ENCODE results near the gene SLC25A1.
"Not testable (repeated sequence)": the region's sequence is repeated elsewhere in the genome, so short reads cannot be mapped to it uniquely, and the experiment has no call there.

The SLC25A1 gene

DNA sequence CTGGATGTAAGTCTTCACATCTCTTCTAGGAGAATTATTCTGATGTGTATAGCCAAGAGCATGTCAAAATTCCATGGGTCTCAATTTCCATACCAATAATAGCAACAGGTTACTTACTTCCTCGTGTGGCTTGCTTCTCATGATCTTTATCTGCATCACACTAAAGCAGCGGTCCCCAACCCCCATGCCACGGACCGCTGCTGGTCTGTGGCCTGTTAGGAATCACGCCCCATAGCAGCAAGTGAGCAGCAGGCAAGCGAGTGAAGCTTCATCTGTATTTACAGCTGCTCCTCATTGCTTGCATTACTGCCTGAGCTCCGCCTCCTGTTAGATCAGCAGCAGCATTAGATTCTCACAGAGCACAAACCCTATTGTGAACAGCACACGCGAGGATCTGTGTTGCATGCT lies 28.9 kb upstream of the SLC25A1 start:
- in situ Hi-C loops (cut with MboI; ENCODE audit: low sequenced_read_pairs): no loop called here

DNA sequence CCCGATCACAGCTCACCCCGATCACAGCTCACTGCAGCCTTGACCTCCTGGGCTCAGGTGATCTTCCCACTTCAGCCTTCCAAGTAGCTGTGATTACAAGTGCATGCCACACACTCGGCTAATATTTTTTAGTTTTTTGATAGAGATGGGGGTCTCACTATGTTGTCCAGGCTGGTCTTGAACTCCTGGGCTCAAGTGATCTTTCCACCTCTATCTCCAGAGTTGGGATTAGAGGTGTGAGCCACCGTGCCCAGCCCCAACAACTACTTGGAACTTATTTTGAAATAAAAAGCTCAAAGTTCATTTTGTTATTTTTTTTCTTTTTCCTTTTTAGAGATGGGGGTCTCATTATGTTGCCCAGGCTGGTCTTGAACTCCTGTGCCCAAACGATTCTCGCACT lies 27.8 kb upstream of the SLC25A1 start:
- in situ Hi-C loops (cut with MboI; ENCODE audit: low sequenced_read_pairs): no loop called here

DNA sequence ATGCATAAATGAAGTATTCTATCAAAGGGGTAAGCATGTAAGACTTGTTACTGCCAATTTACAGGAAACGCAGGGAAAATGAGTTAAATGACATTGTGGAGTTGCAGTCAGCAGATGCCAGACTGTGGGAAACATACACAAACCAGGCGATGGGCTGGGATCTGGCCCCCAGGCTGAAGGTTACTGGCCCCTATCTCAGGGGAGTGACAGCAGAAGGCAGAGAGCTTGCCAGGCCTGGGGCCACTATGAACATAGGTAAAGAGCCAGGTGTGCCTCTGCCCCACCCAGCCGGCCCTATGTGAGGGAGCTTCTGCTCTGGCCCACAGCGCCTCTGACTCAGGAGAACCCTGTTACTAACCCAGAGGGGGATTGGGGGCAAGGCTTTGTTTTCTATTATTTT lies 26.1 kb upstream of the SLC25A1 start:
- in situ Hi-C loops (cut with MboI; ENCODE audit: low sequenced_read_pairs): no loop called here

DNA sequence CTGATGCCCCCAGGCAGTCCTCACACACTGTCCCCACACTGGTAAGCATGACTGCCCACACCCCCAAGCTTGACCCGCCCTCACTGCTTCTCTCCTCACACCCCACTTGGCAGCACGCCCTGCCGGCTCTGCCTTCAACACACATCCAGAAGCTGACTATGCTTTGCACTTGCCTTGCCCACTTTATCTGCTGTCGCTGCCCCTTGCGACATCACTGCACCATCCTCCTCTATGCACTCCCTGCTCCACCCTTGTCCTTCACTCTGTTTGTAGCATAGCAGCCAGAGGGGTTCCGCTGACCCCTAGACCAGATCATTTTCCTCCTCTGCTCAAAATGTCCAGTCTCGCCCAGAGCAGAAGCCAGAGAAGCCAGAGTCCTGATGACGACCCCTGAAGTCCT lies 25.3 kb upstream of the SLC25A1 start:
- in situ Hi-C loops (cut with MboI; ENCODE audit: low sequenced_read_pairs): no loop called here

DNA sequence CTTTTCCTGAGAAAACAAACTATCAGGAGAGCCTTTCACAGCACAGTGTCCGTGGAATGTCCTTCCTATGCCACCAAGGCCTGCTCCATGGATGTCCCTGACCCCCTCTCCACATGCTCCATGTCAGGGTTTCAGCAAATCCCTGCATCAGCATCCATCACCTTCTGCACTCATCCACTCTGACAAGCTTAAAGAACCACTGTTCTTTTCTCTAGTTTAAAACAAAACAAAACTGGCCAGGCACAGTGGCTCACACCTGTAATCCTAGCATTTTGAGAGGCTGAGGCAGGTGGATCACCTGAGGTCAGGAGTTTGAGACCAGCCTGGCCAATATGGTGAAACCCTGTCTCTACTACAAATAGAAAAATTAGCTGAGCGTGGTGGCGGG lies 24.3 kb upstream of the SLC25A1 start:
- in situ Hi-C loops (cut with MboI; ENCODE audit: low sequenced_read_pairs): not testable (repeated sequence)

DNA sequence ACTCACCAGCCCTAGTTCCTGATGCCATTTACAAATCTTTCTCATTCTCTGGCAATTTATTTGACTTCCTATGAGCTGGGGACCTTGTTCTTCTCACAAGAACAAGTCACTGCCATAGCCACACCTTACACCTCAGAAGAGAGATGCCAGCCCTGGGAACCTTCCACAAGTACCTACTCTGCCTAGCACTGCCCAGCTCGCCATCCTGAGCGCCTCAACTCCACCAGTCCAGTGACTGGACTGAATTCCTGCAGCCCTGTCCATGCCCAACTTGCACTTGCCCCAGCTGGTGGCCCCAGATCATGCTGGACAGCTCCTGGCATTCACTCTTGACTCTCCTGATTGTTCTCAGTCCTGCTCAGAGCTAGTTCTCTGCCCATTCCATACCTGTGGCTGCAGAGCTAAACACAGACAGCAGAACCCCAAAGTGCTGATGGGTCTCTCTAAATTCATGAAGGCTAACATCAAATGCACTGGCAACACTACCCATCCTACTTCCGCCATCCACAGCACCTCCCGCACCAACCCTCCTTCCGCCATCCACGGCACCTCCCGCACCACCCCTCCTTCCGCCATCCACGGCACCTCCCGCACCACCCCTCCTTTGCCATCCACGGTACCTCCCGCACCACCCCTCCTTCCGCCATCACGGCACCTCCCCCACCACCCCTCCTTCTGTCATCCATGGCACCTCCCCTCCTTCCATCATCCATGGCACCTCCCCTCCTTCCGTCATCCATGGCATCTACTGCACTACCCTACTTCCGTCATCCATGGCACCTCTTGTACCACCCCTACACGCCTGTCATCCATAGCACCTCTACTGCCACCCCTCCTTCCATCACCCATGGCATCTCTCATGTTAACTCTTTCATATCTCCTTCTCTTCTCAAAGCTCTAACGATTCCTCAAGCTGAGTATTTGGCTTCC lies 23.6 kb upstream of the SLC25A1 start:
- in situ Hi-C loops (cut with MboI; ENCODE audit: low sequenced_read_pairs): no loop called here

DNA sequence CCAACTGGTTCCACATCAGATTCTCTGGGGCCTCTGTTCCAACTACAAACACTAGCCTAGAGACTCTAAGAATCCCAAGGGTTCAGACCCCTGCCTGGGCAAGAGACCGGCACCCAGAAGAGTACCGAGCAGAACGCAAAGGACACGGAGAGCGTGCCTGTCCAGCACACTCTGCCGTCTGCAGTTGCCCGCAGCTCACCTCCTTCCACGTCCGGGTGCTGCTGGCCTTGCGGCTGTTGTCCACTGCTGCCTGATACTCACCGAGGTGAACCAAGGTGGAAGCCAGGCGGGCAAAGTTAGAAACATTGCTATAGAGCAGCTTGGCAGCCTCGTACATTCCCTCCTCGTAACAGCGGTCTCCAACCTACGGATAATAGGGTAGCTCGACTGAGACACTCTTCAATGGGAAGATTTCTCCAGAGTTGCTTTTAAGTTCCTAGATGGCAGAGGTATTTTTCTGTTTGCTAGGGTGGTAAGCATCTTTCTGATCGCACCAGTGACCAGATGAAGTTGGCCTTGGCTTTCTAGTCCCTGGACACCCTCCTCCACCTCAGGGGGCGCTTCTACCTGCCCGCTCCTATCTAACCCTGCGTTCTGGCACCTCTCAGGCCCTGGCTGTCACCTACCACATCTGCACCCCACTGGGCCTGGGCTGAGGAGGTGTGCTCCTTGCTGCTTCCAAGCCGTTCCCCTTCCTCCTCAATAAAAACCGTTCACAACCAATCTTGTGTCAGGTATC lies 22.8 kb upstream of the SLC25A1 start:
- in situ Hi-C loops (cut with MboI; ENCODE audit: low sequenced_read_pairs): no loop called here

DNA sequence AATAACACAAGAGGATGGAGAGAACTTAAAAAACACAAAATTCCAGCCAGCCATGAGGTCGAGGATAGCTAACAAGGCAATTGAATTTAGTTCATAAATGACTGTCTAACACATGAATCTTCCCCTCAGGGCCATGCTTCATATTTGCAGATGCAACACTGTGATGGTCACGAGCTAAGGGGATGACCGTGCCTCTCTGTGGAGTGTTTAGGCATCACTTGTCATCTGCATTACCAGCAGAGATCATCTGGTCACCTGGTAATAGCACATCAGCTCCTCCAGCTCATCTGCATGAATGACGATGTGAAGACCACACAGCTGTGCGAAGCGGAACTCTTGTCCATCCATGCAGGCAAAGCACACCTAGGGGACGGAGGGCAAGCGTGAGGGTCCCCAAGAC lies 20.9 kb upstream of the SLC25A1 start:
- in situ Hi-C loops (cut with MboI; ENCODE audit: low sequenced_read_pairs): no loop called here

DNA sequence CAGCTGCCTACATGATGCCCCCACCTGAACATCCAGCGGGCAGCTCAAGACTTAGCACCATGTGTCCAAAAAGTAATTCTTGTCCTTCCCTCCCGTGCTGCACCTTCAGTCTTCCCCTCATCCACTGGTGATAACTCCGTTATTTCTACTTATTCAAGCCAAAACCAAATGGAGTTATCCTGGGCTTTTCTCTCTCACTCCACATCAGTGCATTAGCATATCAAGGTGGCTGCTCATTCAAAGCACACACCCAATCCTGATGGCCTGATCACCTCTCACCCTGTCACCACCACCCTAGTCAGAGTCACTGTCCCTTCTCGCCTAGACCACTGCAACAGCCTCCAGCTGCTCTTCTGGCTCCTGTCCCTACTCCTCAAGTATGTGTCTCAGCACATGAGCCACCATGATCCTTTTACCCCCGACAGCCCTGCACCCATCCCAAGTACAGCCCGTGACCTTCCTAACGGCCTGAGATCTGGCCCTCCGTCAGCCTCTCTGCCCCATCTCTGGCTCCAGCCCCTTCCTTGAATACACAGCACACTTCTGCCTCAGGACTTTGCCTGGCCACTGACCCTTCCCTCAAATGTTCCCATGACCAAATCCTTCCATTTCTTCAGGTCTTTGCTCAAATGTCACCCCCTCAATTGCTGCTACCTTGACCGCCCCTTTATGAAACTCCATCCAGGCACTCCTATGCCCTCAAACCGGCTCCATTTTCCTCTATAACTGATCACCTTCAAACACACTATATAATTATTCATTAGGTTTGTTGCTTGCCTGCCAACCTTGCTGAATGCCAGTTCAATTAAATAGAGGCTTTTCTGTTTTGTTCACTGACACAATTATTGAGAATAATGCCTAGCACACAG lies 19.7 kb upstream of the SLC25A1 start:
- in situ Hi-C loops (cut with MboI; ENCODE audit: low sequenced_read_pairs): no loop called here

DNA sequence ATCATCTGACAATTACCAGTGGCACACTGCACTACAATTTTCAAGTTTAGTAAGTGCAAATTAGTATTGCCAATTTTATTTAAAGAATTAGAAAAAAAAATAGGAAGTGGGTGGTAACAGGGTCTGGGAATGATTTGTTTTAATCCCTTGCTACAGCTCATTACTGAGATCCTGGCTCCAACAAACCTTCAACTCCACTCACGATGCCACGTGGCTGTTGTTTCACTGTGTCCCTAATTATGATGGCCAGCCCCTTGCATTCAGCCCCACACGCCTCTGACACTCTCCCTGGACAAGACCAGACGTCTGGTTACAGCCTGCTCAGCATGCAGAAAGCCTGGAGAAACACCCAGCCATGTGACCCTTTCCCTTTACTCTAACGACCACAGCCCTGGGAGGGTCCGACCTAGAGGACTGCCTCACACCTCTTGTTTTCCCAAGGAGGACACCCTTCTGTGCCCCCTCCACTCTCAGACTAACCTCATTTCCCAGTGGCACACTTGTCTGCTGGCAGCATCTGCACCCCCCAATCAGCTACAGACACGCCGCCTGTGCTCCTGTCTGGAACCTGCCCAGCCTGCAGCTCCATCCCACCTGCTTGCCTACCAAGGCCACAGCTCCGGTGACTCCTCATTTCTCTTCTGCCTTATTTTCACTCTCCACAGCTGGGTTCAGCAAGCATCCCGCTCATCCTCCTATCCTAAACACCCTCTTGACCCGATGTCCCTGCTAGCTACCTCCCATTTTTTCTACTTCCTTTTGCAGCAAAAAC lies 18.5 kb upstream of the SLC25A1 start:
- in situ Hi-C loops (cut with MboI; ENCODE audit: low sequenced_read_pairs): no loop called here

DNA sequence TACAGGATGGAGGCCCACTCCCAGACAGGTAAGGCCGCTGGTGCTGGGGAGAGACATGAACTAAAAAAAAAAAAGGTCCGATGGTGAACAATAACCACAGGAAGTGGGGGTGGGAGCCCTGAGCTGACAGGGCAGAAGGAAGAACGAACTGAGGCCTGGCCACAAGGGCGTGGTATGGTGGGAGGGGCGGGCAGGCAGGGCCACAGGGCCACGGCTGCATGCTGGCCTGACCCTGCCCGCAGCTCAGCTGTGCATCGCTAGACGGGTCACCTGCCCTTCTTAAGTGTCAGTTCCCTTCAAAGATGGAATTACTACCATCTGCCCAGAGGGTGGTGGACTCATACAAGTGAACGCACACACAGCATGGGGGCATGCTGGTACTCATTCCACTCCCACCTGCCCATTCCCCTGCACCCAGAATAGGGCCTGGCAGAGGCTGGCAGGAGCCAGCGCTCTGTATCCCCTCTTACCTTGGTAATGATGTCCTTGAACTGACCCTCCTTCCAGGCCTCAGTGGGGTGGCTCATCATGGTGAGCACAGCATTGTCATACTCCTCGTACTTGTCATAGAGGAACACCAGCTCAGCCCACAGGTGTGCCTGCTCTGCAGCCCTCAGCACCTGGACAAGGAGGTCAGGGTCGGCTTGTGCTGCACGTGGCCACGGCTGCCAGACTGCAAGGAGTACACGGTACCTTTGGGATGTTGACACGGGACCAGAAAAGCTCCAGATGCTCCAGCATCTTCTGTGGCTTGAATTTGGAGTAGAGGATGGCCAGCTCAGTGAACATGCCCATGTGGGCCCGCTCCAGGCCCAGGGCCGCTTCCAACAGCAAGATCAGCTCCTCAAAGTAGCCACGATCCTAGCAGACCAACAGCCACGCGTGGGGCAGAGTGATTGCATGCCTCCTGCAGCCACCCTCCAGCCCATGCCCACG lies 17.5 kb upstream of the SLC25A1 start:
- in situ Hi-C loops (cut with MboI; ENCODE audit: low sequenced_read_pairs): no loop called here

DNA sequence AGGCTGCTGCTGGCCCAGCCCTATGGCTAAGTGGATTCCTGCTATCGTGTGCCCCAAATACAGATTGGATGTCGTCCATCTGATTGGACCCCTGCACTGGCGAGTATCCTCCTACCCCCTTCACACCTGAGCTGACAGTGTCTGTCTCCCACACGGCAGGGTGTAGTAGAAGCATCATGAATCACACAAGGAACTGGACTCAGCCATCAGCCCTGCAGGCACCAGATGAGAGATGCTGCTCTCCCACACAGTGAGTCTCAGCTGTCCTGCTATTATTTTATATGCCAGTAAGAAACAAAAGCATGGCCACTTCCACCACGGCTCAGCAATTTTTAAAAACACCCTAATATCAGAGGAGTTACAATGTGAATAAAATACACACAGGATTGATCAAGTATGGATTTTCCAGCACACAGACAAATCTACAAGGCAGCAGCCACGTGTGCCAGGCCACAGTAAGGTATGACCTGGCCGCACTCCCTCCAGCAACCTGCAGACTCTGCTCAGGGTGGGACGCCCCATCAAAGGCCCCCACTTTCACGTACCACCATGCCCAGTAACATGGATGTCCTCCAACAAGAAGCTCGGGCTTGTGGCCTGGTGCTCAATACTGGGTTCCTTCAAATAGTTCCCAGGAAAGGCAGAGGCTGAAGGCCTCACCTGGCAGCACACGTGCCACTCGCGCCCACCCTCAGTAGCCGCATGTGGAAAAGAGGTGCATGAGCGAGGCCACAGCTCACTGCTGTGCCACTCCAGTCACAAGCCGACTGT lies 16.4 kb upstream of the SLC25A1 start:
- in situ Hi-C loops (cut with MboI; ENCODE audit: low sequenced_read_pairs): no loop called here

DNA sequence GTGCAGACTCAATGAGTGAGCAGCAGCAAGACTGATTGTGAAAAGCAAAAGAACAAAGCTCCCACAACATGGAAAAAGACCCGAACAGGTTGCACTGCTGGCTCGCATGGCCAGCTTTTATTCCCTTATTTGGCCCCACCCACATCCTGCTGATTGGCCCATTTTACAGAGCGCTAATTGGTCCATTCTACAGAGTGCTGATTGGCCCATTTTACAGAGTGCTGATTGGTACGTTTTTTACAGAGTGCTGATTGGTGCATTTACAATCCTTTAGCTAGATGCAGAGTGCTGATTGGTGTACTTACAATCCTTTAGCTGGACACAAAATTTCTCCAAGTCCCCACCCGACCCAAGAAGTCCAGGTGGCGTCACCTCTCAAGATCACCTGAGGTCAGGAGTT lies 15.3 kb upstream of the SLC25A1 start:
- in situ Hi-C loops (cut with MboI; ENCODE audit: low sequenced_read_pairs): no loop called here

DNA sequence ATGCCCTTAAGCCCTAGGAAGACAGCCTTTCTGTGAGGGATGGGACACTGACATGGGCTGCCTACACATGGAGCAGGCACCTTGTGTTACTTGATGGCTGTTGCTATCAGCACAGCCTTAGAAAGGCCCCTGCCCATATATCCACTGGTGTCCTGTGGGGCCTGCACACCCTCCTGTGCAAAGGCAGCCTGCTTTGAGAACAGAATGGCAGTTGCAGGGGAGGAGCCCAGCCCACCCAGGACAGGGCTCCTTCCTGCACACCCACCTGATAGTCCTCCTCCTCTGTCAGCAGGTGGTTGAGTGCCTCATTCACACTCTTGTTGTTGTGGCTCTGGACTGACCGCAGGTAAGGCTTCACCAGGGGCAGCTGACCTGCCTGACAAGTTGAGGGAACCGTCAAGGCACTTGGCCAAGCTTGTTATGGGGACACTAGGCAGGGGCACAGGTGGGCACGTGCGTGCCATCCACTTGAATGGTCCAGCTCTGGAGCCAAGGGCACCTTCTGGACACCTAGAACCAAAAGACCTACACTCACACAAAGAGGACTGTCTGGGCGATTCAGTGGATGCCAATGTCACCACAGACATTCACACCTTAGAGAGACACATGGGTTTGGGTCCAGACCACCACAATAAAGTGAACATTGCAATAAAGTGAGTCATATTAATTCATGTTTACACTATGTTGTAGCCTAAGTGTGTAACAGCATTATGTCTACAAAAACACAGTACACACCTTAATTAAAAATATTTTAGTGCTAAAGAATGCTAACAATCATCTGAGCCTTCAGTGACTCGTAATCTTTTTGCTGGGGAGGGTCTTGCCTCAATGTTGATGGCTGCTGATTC lies 9.4 kb upstream of the SLC25A1 start:
- in situ Hi-C loops (cut with MboI; ENCODE audit: low sequenced_read_pairs): no loop called here

DNA sequence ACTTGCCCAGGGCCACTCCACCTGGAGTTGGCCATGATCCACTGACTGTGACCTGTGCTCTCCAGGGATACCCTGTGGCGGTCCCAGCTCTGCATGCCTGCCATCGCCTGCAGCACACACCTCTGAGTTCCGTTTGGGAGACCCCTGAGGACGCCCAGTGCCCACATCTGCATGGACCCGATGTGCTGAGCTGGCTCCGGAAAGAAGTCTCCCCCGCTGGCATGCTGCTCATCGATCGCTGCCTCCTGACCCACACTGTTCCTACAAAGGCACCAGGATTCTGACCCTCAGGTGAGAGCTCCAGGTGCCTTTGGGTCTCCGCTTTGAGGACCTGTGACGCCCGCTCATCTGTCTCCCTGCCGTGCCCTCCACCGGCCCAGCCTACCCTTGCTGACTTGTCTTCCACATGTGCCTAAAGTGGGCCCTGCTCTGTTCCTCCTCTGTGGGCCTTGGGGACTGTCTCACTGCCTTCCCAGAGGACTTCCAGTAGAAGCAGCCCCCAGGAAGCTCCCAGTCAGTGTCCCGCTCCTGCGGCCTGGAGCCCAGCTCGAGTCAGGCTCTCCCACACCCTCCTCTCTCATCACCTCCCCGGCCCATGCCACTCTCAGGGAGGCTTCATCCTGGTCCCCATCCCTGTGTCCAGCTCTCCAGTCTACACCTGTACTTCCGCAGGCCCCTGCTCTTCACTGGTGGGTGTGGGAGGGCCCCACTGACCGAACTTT lies 5.9 kb upstream of the SLC25A1 start:
- in situ Hi-C loops (cut with MboI; ENCODE audit: low sequenced_read_pairs): no loop called here

DNA sequence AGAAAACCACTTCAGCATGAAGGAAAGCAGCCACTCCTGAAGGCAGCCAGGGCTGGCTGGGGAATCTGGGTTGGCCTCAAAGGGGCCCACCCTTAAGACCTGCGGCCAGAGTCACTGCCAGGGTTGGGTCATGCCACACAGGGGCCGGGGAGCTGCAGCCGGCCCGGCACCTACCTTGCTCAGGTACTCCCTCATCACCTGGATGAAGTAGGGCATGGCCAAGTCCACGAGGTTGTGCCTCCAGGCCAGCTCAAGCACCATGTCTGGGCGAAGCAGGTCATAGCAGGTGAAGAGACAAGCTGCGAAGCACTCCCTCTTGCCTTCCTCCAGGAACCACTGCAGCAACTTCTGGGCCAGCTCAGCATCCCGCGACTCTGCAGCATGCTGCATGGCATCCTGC lies 4.7 kb upstream of the SLC25A1 start:
- in situ Hi-C loops (cut with MboI; ENCODE audit: low sequenced_read_pairs): no loop called here

DNA sequence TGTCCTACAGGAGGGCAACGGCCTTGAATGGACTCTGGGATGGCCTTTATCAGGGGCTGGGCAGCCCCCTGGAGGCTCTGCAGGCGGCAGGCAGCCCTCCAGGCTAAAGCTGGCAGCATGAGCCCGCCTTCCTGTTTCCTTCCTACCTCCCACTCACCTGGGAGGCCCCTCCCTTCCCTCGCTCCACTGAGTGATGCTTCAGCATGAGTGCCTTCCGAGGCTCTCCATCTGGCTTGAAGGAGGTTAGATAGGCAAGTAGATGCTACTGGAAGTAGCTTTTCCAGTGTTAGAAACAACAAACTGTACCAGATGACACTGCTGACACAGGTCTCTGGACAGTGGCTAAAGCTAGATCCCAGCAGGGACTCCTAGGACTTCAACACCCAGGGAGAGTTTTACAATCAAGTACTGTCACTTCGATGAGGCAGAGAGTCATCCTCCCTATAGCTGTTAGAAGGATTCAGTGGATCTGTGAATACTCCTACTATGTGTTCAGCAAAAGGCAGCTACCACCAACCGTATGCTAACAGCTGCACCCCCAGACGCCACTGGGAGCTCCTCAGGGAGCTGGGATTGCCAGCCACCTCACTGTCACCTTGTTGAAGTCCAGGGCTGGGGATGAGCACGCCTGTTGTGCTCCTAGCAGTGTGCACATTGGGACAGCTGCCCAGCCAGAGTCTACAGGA lies 4.1 kb upstream of the SLC25A1 start:
- in situ Hi-C loops (cut with MboI; ENCODE audit: low sequenced_read_pairs): no loop called here

Data from hTERT RPE-1 (cell line).